Ovary (tissue), 9 donors: ENCODE measurements around the gene CHD3. TPM values are rescaled to one million over a fixed set of nuclear protein-coding genes. Genes with fewer than 3 reads are reported as not detected.

ENCODE experiments used
- DNase-seq, 5 donors: peaks; one replicate each; pipeline ENCODE4 v3.0.0-alpha.2; 2019 to 2020
- H3K27ac ChIP-seq, 2 donors: fragments of 200-600 bp; one replicate each; pipeline versions ENCODE4 v1.5.1 to v1.8.0; 2019 to 2022
- H3K27me3 ChIP-seq: fragments of 200-600 bp; one replicate; pipeline ENCODE4 v1.8.0; 2022
- H3K36me3 ChIP-seq: fragments of 200-600 bp; sonication (generic); one replicate; pipeline ENCODE4 v1.5.1; 2019
- H3K4me1 ChIP-seq: one replicate; pipeline ENCODE4 v1.8.1; 2013; ENCODE audit warnings: mild to moderate bottlenecking, moderate library complexity; ENCODE audit not compliant: insufficient read depth
- H3K4me3 ChIP-seq: fragments of 200-600 bp; sonication (generic); one replicate; pipeline ENCODE4 v1.5.1; 2017
- H3K9me3 ChIP-seq, 2 donors: fragments of 200-600 bp in 1 of 2; sonication (generic) in 1 of 2; one replicate each; pipeline versions ENCODE4 v1.5.1 to v1.8.1; 2013 to 2019; ENCODE audit warnings: mild to moderate bottlenecking in 1 of 2, moderate library complexity in 1 of 2
- CTCF ChIP-seq, 3 donors: fragments of 450-650 bp in 2 of 3; fragments of 200-600 bp in 1 of 3; IDR thresholded peaks; one replicate each; pipeline versions ENCODE4 v1.5.1 to v1.8.0; 2016 to 2022; ENCODE audit warnings: antibody characterized with exemption in 3 of 3, mild to moderate bottlenecking in 1 of 3
- EP300 ChIP-seq: sonication (generic); formaldehyde crosslinking; IDR thresholded peaks from one replicate; pipeline ENCODE4 v1.6.1; 2017; ENCODE audit warnings: antibody characterized with exemption
- POLR2A ChIP-seq: fragments of 450-650 bp; IDR thresholded peaks from one replicate; pipeline ENCODE4 v1.6.1; 2017; ENCODE audit warnings: antibody characterized with exemption, mild to moderate bottlenecking, moderate library complexity
- WGBS, 3 donors: extraction: QIAGEN DNeasy Blood & Tissue Kit in 1 of 3; methylation state at CpG; one replicate each; pipeline versions ENCODE4 v1.1.5 to v1.1.7; 2013 to 2017; 5-methylcytosine and 5-hydroxymethylcytosine counted together
- intact Hi-C, 4 donors: fragments of 100-400 bp; cut with DNase I; formaldehyde crosslinking; loops; one replicate each; pipeline versions ENCODE4 v1.11.0 to v1.15.1; 2022 to 2023
- polyA plus RNA-seq, 2 donors: library from polyadenylated mRNA; stranded (reverse); fragments of 200-250 nt in 1 of 2; fragments of 350-450 nt in 1 of 2; fragmentation: Illumina TruSeq in 1 of 2; extraction: RNeasy Lipid Tissue Mini Kit (QIAGEN cat#74804) in 1 of 2; gene quantifications; one replicate each; pipeline ENCODE4 v1.2.3, GENCODE V29; 2013 to 2014
- total RNA-seq, 7 donors: library from RNA; depleted of rRNA in 2 of 7; stranded (reverse); fragments of >200 nt in 2 of 7; fragmentation: NEBNext Ultra II Directional in 3 of 7; extraction: Animal tissue kit (Norgen Biotek cat#: 25700) in 3 of 7; gene quantifications; one replicate each; pipeline versions ENCODE4 v1.1.0 to v1.2.4, GENCODE V29; 2016 to 2023
- donor health status: DM: no; HTN: no; CAD: no; lungs with moderate emphysema.
- donor health status: DM: no; HTN: no; CAD: no.
- donor health status: Bipolar disorder and iron deficiency.
- donor health status: DM: yes; HTN: yes; CAD: no.
- donor health status: DM: no; HTN: no; CAD: no.
- donor health status: DM: yes; HTN: yes; CAD: no.

CHD3 gene
- total and polyA plus RNA-seq, 9 donors: 65.7 to 145 (median 100) TPM

GRCh38 chr17:7945651-7946050 lies 57.1 kb downstream of the CHD3 start:
- intact Hi-C loops: no loop called here
- H3K4me3 ChIP-seq: no peak overlapping the region
- no peaks in the 10 kb centered on the region for H3K4me1 ChIP-seq
- H3K27me3 ChIP-seq: no peaks in the 10 kb centered on the region
- WGBS, 3 donors: 75 to 87% (median 85%) methylated on average over 7 of the region's 7 CpGs
- DNase-seq: no peak
- H3K27ac ChIP-seq: no peak overlapping the region
- no peaks in the 10 kb centered on the region for H3K36me3 ChIP-seq
- H3K9me3 ChIP-seq: no peaks in the 10 kb centered on the region
- TF ChIP-seq EP300: no peak
- TF ChIP-seq POLR2A: no peak
- TF ChIP-seq CTCF (IDR thresholded peaks at IDR 0.05): no peak

- no peak for TF ChIP-seq CTCF (IDR thresholded peaks at IDR 0.05)
- TF ChIP-seq EP300: no peak
- no peak for TF ChIP-seq POLR2A
- 53 to 82% (median 70%) methylated on average over 5 of the region's 5 CpGs for WGBS, 3 donors
- Histone ChIP-seq H3K27me3 (no peaks in the 10 kb centered on the region), H3K36me3 (no peaks in the 10 kb centered on the region), H3K4me3 (no peak overlapping the region), H3K4me1 (no peaks in the 10 kb centered on the region), H3K9me3 (no peaks in the 10 kb centered on the region), H3K27ac (no peak overlapping the region)
- DNase-seq: no peak
- intact Hi-C loops: no loop called here
These were observed 57.9 kb downstream of the CHD3 start for GRCh38 chr17:7946441-7946840.

GRCh38 chr17:7947651-7948050 lies 59.1 kb downstream of the CHD3 start:
- intact Hi-C loops: no loop called here
- no peak overlapping the region for H3K4me3 ChIP-seq
- H3K27me3 ChIP-seq: no peaks in the 10 kb centered on the region
- H3K36me3 ChIP-seq: no peaks in the 10 kb centered on the region
- H3K9me3 ChIP-seq: no peaks in the 10 kb centered on the region
- no peak for TF ChIP-seq CTCF (IDR thresholded peaks at IDR 0.05)
- no peak for TF ChIP-seq POLR2A
- no peak for TF ChIP-seq EP300
- no peak overlapping the region for H3K27ac ChIP-seq
- no peak for DNase-seq
- WGBS, 3 donors: 81 to 85% (median 81%) methylated on average over 5 of the region's 5 CpGs
- no peaks in the 10 kb centered on the region for H3K4me1 ChIP-seq

- intact Hi-C loops: no loop called here
- Histone ChIP-seq H3K4me1 (no peaks in the 10 kb centered on the region), H3K27ac (no peak overlapping the region), H3K9me3 (no peaks in the 10 kb centered on the region), H3K4me3 (no peak overlapping the region), H3K36me3 (no peaks in the 10 kb centered on the region), H3K27me3 (no peaks in the 10 kb centered on the region)
- TF ChIP-seq POLR2A: no peak
- TF ChIP-seq EP300: no peak
- TF ChIP-seq CTCF (IDR thresholded peaks at IDR 0.05): no peak
- 46 to 95% (median 67%) methylated on average over 3 of the region's 3 CpGs for WGBS, 3 donors
- DNase-seq: no peak
These were observed 62.0 kb downstream of the CHD3 start for GRCh38 chr17:7950578-7950977.
